Immature natural killer cell (primary cell): ENCODE measurements around the gene OR10A3. TPM values are rescaled to one million over a fixed set of nuclear protein-coding genes. Genes with fewer than 3 reads are reported as not detected.

Source experiments
- DNase-seq, 3 donors: peaks; one replicate each; pipeline ENCODE4 v3.0.0; 2022; ENCODE audit warnings: mixed read lengths in 1 of 3
- H3K27ac Mint-ChIP-seq, 6 donors: one replicate each; pipeline ENCODE4 v1.8.0; 2020; ENCODE audit warnings: mixed read lengths in 6 of 6, mild to moderate bottlenecking in 5 of 6, inconsistent platforms in 4 of 6, moderate library complexity in 3 of 6
- H3K27me3 Mint-ChIP-seq, 3 donors: one replicate each; pipeline ENCODE4 v1.8.0; 2020 to 2021; ENCODE audit warnings: low read depth in 3 of 3, mild to moderate bottlenecking in 3 of 3, mixed read lengths in 3 of 3, moderate library complexity in 3 of 3, inconsistent platforms in 1 of 3
- H3K36me3 Mint-ChIP-seq, 3 donors: one replicate each; pipeline ENCODE4 v1.8.0; 2020; ENCODE audit warnings: mixed read lengths in 3 of 3, inconsistent platforms in 2 of 3, mild to moderate bottlenecking in 2 of 3
- H3K4me1 Mint-ChIP-seq, 2 donors: one replicate each; pipeline ENCODE4 v1.8.0; 2020; ENCODE audit warnings: inconsistent platforms in 2 of 2, mild to moderate bottlenecking in 2 of 2, mixed read lengths in 2 of 2, moderate library complexity in 1 of 2
- H3K4me3 Mint-ChIP-seq, 5 donors: one replicate each; pipeline ENCODE4 v1.8.0; 2020; ENCODE audit warnings: mild to moderate bottlenecking in 5 of 5, mixed read lengths in 5 of 5, inconsistent platforms in 3 of 5, moderate library complexity in 3 of 5
- H3K9me3 Mint-ChIP-seq, 6 donors: one replicate each; pipeline ENCODE4 v1.8.0; 2020; ENCODE audit warnings: mild to moderate bottlenecking in 6 of 6, mixed read lengths in 6 of 6, inconsistent platforms in 4 of 6, moderate library complexity in 3 of 6
- polyA plus RNA-seq, 3 donors: library from polyadenylated mRNA; unstranded; fragments of 300-500 nt; fragmentation: Illumina TruSeq; gene quantifications; one replicate each; pipeline ENCODE4 v1.2.3, GENCODE V29; 2021

Gene OR10A3
- polyA plus RNA-seq, 3 donors from 2014 or later = not detected

- no peaks in the 10 kb centered on the region for H3K4me1 Mint-ChIP-seq
- no peaks in the 10 kb centered on the region for H3K9me3 Mint-ChIP-seq
Observed at GRCh38 chr11:7910286-7910788, 31.2 kb downstream of the OR10A3 start.

GRCh38 chr11:7909585-7910285 lies 31.8 kb downstream of the OR10A3 start:
- Mint-ChIP-seq H3K27me3 (peaks cover 0 to 9% (median 1%) of the 10 kb centered on the region in 3 donors), H3K4me3 (no peak overlapping the region)
- DNase-seq = no peak

More at GRCh38 chr11:7910286-7910788, 31.2 kb downstream of the OR10A3 start:
- Mint-ChIP-seq H3K27me3 (peaks cover 0 to 6% (median 1%) of the 10 kb centered on the region in 3 donors), H3K4me3 (no peak overlapping the region), H3K36me3 (no peaks in the 10 kb centered on the region), H3K27ac (no peak overlapping the region)
- DNase-seq = no peak

GRCh38 chr11:7907121-7907520 lies 34.4 kb downstream of the OR10A3 start:
- no peaks in the 10 kb centered on the region for H3K36me3 Mint-ChIP-seq
- peaks cover 1 to 7% (median 3%) of the 10 kb centered on the region in 3 donors for H3K27me3 Mint-ChIP-seq
- no peaks in the 10 kb centered on the region for H3K9me3 Mint-ChIP-seq
- H3K4me1 Mint-ChIP-seq = no peaks in the 10 kb centered on the region
- DNase-seq = no peak
- no peak overlapping the region for H3K27ac Mint-ChIP-seq
- H3K4me3 Mint-ChIP-seq = no peak overlapping the region

More at GRCh38 chr11:7909585-7910285, 31.8 kb downstream of the OR10A3 start:
- Mint-ChIP-seq H3K27ac (no peak overlapping the region), H3K4me1 (no peaks in the 10 kb centered on the region), H3K36me3 (no peaks in the 10 kb centered on the region), H3K9me3 (no peaks in the 10 kb centered on the region)

GRCh38 chr11:7906481-7906880 lies 35.0 kb downstream of the OR10A3 start:
- peaks cover 1 to 7% (median 3%) of the 10 kb centered on the region in 3 donors for H3K27me3 Mint-ChIP-seq
- H3K4me3 Mint-ChIP-seq = no peak overlapping the region
- H3K4me1 Mint-ChIP-seq = no peaks in the 10 kb centered on the region

GRCh38 chr11:7905961-7906429 lies 35.5 kb downstream of the OR10A3 start:
- Mint-ChIP-seq H3K36me3 (no peaks in the 10 kb centered on the region), H3K27ac (no peak overlapping the region), H3K4me3 (no peak overlapping the region), H3K27me3 (peaks cover 1 to 7% (median 3%) of the 10 kb centered on the region in 3 donors), H3K4me1 (no peaks in the 10 kb centered on the region), H3K9me3 (no peaks in the 10 kb centered on the region)
- no peak for DNase-seq

More at GRCh38 chr11:7906481-7906880, 35.0 kb downstream of the OR10A3 start:
- DNase-seq = no peak
- H3K27ac Mint-ChIP-seq = no peak overlapping the region
- no peaks in the 10 kb centered on the region for H3K9me3 Mint-ChIP-seq
- H3K36me3 Mint-ChIP-seq = no peaks in the 10 kb centered on the region

GRCh38 chr11:7905549-7905948 lies 36.0 kb downstream of the OR10A3 start:
- Mint-ChIP-seq H3K27ac (no peak overlapping the region), H3K4me3 (no peak overlapping the region), H3K36me3 (no peaks in the 10 kb centered on the region), H3K9me3 (no peaks in the 10 kb centered on the region), H3K4me1 (no peaks in the 10 kb centered on the region), H3K27me3 (peaks cover 1 to 7% (median 3%) of the 10 kb centered on the region in 3 donors)
- no peak for DNase-seq

- peaks cover under 1 to 9% (median 3%) of the 10 kb centered on the region in 3 donors for H3K27me3 Mint-ChIP-seq
- H3K4me3 Mint-ChIP-seq = no peak overlapping the region
- no peak overlapping the region for H3K27ac Mint-ChIP-seq
- DNase-seq = no peak
- no peaks in the 10 kb centered on the region for H3K36me3 Mint-ChIP-seq
- H3K9me3 Mint-ChIP-seq = no peaks in the 10 kb centered on the region
- H3K4me1 Mint-ChIP-seq = no peaks in the 10 kb centered on the region
Observed at GRCh38 chr11:7904917-7905316, 36.6 kb downstream of the OR10A3 start.

- Mint-ChIP-seq H3K27me3 (peaks cover 0 to 9% (median 5%) of the 10 kb centered on the region in 3 donors), H3K4me1 (no peaks in the 10 kb centered on the region), H3K36me3 (no peaks in the 10 kb centered on the region), H3K9me3 (no peaks in the 10 kb centered on the region), H3K4me3 (no peak overlapping the region), H3K27ac (no peak overlapping the region)
- no peak for DNase-seq
Observed at GRCh38 chr11:7903940-7904339, 37.6 kb downstream of the OR10A3 start.

- no peaks in the 10 kb centered on the region for H3K4me1 Mint-ChIP-seq
- no peak overlapping the region for H3K27ac Mint-ChIP-seq
- H3K27me3 Mint-ChIP-seq = peaks cover under 1 to 9% (median 5%) of the 10 kb centered on the region in 3 donors
- no peak overlapping the region for H3K4me3 Mint-ChIP-seq
- DNase-seq = no peak
- no peaks in the 10 kb centered on the region for H3K9me3 Mint-ChIP-seq
- no peaks in the 10 kb centered on the region for H3K36me3 Mint-ChIP-seq
Observed at GRCh38 chr11:7901319-7901854, 40.1 kb downstream of the OR10A3 start.

- no peak for DNase-seq
- no peaks in the 10 kb centered on the region for H3K4me1 Mint-ChIP-seq
- peaks cover 5 to 8% (median 7%) of the 10 kb centered on the region in 3 donors for H3K27me3 Mint-ChIP-seq
- no peak overlapping the region for H3K4me3 Mint-ChIP-seq
- no peaks in the 10 kb centered on the region for H3K36me3 Mint-ChIP-seq
- H3K9me3 Mint-ChIP-seq = no peaks in the 10 kb centered on the region
- H3K27ac Mint-ChIP-seq = no peak overlapping the region
Observed at GRCh38 chr11:7900686-7901085, 40.8 kb downstream of the OR10A3 start.

- H3K36me3 Mint-ChIP-seq = no peaks in the 10 kb centered on the region
- H3K4me3 Mint-ChIP-seq = no peak overlapping the region
- H3K9me3 Mint-ChIP-seq = no peaks in the 10 kb centered on the region
- peaks cover 3 to 7% (median 4%) of the 10 kb centered on the region in 3 donors for H3K27me3 Mint-ChIP-seq
- no peaks in the 10 kb centered on the region for H3K4me1 Mint-ChIP-seq
- no peak for DNase-seq
- H3K27ac Mint-ChIP-seq = no peak overlapping the region
Observed at GRCh38 chr11:7899418-7899817, 42.1 kb downstream of the OR10A3 start.

GRCh38 chr11:7898666-7899283 lies 42.7 kb downstream of the OR10A3 start:
- Mint-ChIP-seq H3K27ac (no peak overlapping the region), H3K9me3 (no peaks in the 10 kb centered on the region), H3K36me3 (no peaks in the 10 kb centered on the region), H3K4me3 (no peak overlapping the region), H3K4me1 (no peaks in the 10 kb centered on the region), H3K27me3 (peaks cover 2 to 7% (median 3%) of the 10 kb centered on the region in 3 donors)
- DNase-seq = no peak

GRCh38 chr11:7896009-7896785 lies 45.3 kb downstream of the OR10A3 start:
- H3K4me1 Mint-ChIP-seq = peaks cover 0 to 5% of the 10 kb centered on the region in 2 donors
- DNase-seq = no peak
- peaks cover 2 to 7% (median 3%) of the 10 kb centered on the region in 3 donors for H3K27me3 Mint-ChIP-seq
- no peaks in the 10 kb centered on the region for H3K9me3 Mint-ChIP-seq
- H3K27ac Mint-ChIP-seq = no peak overlapping the region
- no peak overlapping the region for H3K4me3 Mint-ChIP-seq
- H3K36me3 Mint-ChIP-seq = no peaks in the 10 kb centered on the region
